ENCODE results near the gene RAP1GAP2. TPM values are rescaled to one million over a fixed set of nuclear protein-coding genes. Genes with fewer than 3 reads are reported as not detected.
"Not testable (repeated sequence)": the region's sequence is repeated elsewhere in the genome, so short reads cannot be mapped to it uniquely, and the experiment has no call there.

The RAP1GAP2 gene
- total and polyA plus RNA-seq, 7 donors, result 0.25 to 2.0 (median 0.84) TPM

GRCh38 chr17:2985318-2985717, 189.1 kb downstream of the RAP1GAP2 start:
- DNase-seq (no peak), ATAC-seq (no peak)
- Histone ChIP-seq H3K27me3 (ENCODE audit: insufficient read depth in 3 of 3, low read length in 2 of 3) (no peaks in the 10 kb centered on the region), H3K4me1 (peaks cover 6% of the 10 kb centered on the region), H3K27ac (no peak overlapping the region), H3K9me3 (no peaks in the 10 kb centered on the region), H3K36me3 (ENCODE audit: insufficient read depth in 1 of 2, low read depth in 1 of 2) (no peaks in the 10 kb centered on the region), H3K4me3 (no peak overlapping the region)
- no peak for TF ChIP-seq CTCF (IDR thresholded peaks at IDR 0.05)
- intact Hi-C loops (cut with DNase I), result no loop called here
- 75 to 84% (median 82%) methylated on average over 5 of the region's 5 CpGs for WGBS, 3 donors

- intact Hi-C loops (cut with DNase I), result no loop called here
- Histone ChIP-seq H3K27ac (no peak overlapping the region), H3K27me3 (ENCODE audit: insufficient read depth in 3 of 3, low read length in 2 of 3) (no peaks in the 10 kb centered on the region), H3K36me3 (ENCODE audit: insufficient read depth in 1 of 2, low read depth in 1 of 2) (no peaks in the 10 kb centered on the region), H3K4me3 (no peak overlapping the region), H3K4me1 (peaks cover 6% of the 10 kb centered on the region), H3K9me3 (no peaks in the 10 kb centered on the region)
- no peak for TF ChIP-seq CTCF (IDR thresholded peaks at IDR 0.05)
- WGBS, 3 donors, result 94 to 97% (median 94%) methylated on average over 5 of the region's 5 CpGs
- DNase-seq (no peak), ATAC-seq (no peak)
Measured at GRCh38 chr17:2986925-2987324, 190.7 kb downstream of the RAP1GAP2 start.

GRCh38 chr17:2989396-2989795, 193.2 kb downstream of the RAP1GAP2 start:
- WGBS, 3 donors, result 94 to 98% (median 96%) methylated on average over 11 of the region's 11 CpGs
- DNase-seq; H3K9me3 ChIP-seq; H3K4me1 ChIP-seq; ATAC-seq; H3K4me3 ChIP-seq; H3K27me3 ChIP-seq (ENCODE audit: insufficient read depth in 3 of 3, low read length in 2 of 3); H3K36me3 ChIP-seq (ENCODE audit: insufficient read depth in 1 of 2, low read depth in 1 of 2); H3K27ac ChIP-seq; intact Hi-C loops (cut with DNase I): not testable (repeated sequence)

- Histone ChIP-seq H3K27me3 (ENCODE audit: insufficient read depth in 3 of 3, low read length in 2 of 3) (no peaks in the 10 kb centered on the region), H3K4me3 (no peak overlapping the region), H3K4me1 (no peaks in the 10 kb centered on the region), H3K27ac (no peak overlapping the region), H3K36me3 (ENCODE audit: insufficient read depth in 1 of 2, low read depth in 1 of 2) (no peaks in the 10 kb centered on the region), H3K9me3 (no peaks in the 10 kb centered on the region)
- TF ChIP-seq CTCF (IDR thresholded peaks at IDR 0.05), result no peak
- no peak for DNase-seq
- no peak for ATAC-seq
- intact Hi-C loops (cut with DNase I), result no loop called here
- 80 to 94% (median 92%) methylated on average over 3 of the region's 3 CpGs for WGBS, 3 donors
Measured at GRCh38 chr17:2989855-2990254, 193.6 kb downstream of the RAP1GAP2 start.

GRCh38 chr17:2990396-2990795, 194.2 kb downstream of the RAP1GAP2 start:
- intact Hi-C loops (cut with DNase I), result no loop called here
- H3K36me3 ChIP-seq (ENCODE audit: insufficient read depth in 1 of 2, low read depth in 1 of 2), result no peaks in the 10 kb centered on the region
- H3K4me1 ChIP-seq, result no peaks in the 10 kb centered on the region
- no peaks in the 10 kb centered on the region for H3K27me3 ChIP-seq (ENCODE audit: insufficient read depth in 3 of 3, low read length in 2 of 3)
- no peak overlapping the region for H3K27ac ChIP-seq
- 91 to 95% (median 92%) methylated on average over 9 of the region's 9 CpGs for WGBS, 3 donors
- no peak overlapping the region for H3K4me3 ChIP-seq
- TF ChIP-seq CTCF (IDR thresholded peaks at IDR 0.05), result no peak
- no peaks in the 10 kb centered on the region for H3K9me3 ChIP-seq
- no peak for DNase-seq
- ATAC-seq, result no peak

- WGBS, 3 donors, result 92 to 96% (median 95%) methylated on average over 21 of the region's 21 CpGs
- DNase-seq; H3K27ac ChIP-seq; H3K4me1 ChIP-seq; H3K27me3 ChIP-seq (ENCODE audit: insufficient read depth in 3 of 3, low read length in 2 of 3); H3K9me3 ChIP-seq; intact Hi-C loops (cut with DNase I); H3K36me3 ChIP-seq (ENCODE audit: insufficient read depth in 1 of 2, low read depth in 1 of 2); H3K4me3 ChIP-seq; ATAC-seq: not testable (repeated sequence)
Measured at GRCh38 chr17:2991396-2992180, 195.3 kb downstream of the RAP1GAP2 start.

All from psoas muscle (tissue), 8 donors.